Lower leg skin (tissue), 4 donors: ENCODE data around the gene NPTN. TPM values are rescaled to one million over a fixed set of nuclear protein-coding genes. Genes with fewer than 3 reads are reported as not detected.

ENCODE experiments used
- DNase-seq, 2 donors: peaks; one replicate each; pipeline ENCODE4 v3.0.0-alpha.2; 2019; ENCODE audit warnings: low spot score in 2 of 2
- H3K4me3 ChIP-seq: fragments of 200-600 bp; sonication (generic); 2 replicates; pipeline ENCODE4 v1.5.1; 2017; ENCODE audit warnings: mild to moderate bottlenecking, low read depth; ENCODE audit not compliant: poor library complexity, severe bottlenecking
- CTCF ChIP-seq, 3 donors: fragments of 450-650 bp; IDR thresholded peaks; one replicate each; pipeline ENCODE4 v1.5.1; 2016; ENCODE audit warnings: antibody characterized with exemption in 3 of 3, mild to moderate bottlenecking in 3 of 3, moderate library complexity in 2 of 3
- POLR2A ChIP-seq, 2 donors: fragments of 450-650 bp; IDR thresholded peaks; one replicate each; pipeline ENCODE4 v1.6.1; 2016 to 2017; ENCODE audit warnings: antibody characterized with exemption in 2 of 2, mild to moderate bottlenecking in 1 of 2, moderate library complexity in 1 of 2
- WGBS, 2 donors: methylation state at CpG; one replicate each; pipeline ENCODE4 v1.1.5; 2018; 5-methylcytosine and 5-hydroxymethylcytosine counted together
- intact Hi-C: fragments of 100-400 bp; cut with DNase I; formaldehyde crosslinking; loops from one replicate; pipeline ENCODE4 v1.15.0; 2023; ENCODE audit warnings: low total_unique reads
- total RNA-seq, 4 donors: library from RNA; depleted of rRNA; stranded (reverse); fragments of >200 nt; gene quantifications; one replicate each; pipeline ENCODE4 v1.1.0, GENCODE V29; 2016

NPTN gene
- total RNA-seq, 4 donors from 2014 or later: 124 to 181 (median 150) TPM

DNA sequence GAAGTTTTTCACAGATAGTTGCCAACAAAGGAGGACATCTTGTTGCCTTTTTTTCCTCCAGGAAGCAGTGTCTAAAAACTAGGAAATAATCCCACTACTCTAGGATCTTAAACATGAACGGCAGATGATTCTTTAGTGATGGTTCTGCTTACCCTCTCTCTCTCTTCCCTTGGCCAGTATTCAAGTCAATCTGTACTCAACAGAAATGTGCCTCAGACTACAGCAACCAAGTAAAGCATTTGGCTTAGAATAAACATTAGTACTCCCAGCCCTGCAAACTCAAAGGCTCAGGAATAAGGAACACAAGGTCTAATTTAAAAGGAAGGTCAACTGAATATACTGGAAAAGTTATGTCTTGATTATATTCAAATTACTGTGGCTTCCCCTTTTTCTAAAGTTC is 8.7 kb downstream of the NPTN start:
- WGBS, 2 donors: 11 to 21% methylated on average over 1 of the region's 1 CpG

DNA sequence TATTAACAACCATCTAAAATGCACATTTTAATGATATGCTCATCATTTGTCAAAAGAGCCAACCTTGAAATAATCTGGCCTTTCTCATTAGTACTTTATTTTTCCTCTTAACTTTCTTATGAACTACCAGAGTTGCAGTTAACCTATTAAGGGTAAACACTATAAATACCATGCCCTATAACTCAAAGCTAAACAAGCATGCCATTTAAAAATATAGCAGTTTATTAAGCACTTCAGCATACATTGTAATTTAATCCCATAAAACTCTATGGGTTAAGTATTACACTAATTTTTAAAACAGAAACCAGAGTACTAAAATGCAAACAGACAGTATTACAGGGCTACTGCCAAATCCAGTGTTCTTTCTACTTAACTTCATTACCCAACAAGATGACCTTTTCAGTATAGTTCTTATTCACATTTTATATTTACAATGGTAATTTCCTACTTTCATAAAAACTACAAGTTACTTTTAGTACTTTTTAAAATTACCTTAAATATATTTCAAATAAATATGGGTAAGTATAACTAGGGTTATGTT is 11.8 kb downstream of the NPTN start:
- no peak for DNase-seq
- H3K4me3 ChIP-seq: no peak overlapping the region
- no peak for TF ChIP-seq POLR2A (IDR thresholded peaks at IDR 0.05)
- TF ChIP-seq CTCF (IDR thresholded peaks at IDR 0.05): no peak
- intact Hi-C loops: no loop called here

More for the DNA sequence above, 8.7 kb downstream of the NPTN start:
- intact Hi-C loops: no loop called here
- no peak for DNase-seq
- H3K4me3 ChIP-seq: no peak overlapping the region
- no peak for TF ChIP-seq POLR2A (IDR thresholded peaks at IDR 0.05)

DNA sequence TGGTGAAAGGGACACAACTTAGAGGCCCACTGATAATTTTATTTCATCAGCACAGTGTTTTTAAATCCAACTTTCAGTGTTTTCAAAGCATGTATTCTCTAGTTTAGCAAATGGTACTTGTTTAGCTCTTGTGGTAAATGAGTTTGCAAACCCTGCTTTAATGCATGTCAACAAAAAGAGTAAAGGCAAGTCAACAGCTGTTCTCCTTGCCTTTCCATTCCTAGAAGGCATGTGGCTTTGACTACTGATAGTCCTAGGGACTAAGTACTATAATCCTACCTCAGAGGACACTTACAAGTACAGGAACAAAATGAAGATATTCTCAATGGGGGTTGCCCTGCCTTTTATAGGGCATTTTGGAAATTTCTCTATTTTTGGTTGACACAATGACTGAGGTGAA is 13.1 kb downstream of the NPTN start:
- TF ChIP-seq CTCF (IDR thresholded peaks at IDR 0.05) (no peak), POLR2A (IDR thresholded peaks at IDR 0.05) (no peak)
- H3K4me3 ChIP-seq: no peak overlapping the region
- no peak for DNase-seq
- intact Hi-C loops: no loop called here

DNA sequence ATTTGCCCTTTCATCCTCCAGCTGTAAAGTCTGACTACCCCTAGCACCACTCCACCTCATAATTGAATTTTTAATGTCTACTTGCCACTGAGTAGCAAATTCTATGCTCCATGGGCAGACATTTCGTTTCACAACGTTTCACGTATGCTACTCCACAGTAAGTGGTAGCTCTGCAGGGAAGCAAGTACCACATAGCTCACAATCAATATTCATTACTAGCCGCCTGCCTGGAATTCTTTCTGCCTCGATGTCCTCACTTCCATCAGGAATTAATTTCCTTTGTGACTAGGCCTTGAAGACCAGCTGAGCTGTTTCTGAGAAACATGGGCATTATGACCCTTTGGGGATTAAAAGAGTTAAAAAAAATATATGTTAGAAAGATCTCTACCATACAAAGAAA is 15.3 kb downstream of the NPTN start:
- no peak for DNase-seq
- H3K4me3 ChIP-seq: no peak overlapping the region
- intact Hi-C loops: no loop called here
- TF ChIP-seq CTCF (IDR thresholded peaks at IDR 0.05): no peak
- TF ChIP-seq POLR2A (IDR thresholded peaks at IDR 0.05): no peak
- 74 to 84% methylated on average over 5 of the region's 5 CpGs for WGBS, 2 donors

DNA sequence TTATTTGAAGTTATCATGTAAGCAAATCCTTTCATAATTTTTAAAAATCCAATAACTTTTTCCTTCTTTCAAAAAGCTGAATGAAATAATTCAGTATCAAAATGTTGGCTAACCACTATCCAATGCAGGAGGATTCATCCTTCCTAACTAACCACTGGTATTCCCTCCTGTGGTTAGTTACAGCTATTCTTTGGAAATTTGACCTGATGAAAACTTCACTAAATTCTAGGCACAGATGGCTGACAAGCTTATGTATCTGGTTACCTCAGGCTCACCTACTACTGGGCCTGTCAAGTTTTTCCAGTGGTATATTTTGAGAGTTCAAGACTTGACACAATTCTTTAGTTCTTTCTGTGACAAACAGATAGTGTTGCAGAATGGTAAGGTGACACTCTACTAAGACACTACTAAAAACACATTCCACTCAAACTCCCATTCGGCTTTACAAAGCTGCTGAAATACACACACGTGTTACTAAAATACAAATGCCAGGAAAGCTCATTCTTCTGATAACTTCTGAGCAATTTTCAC is 15.8 kb downstream of the NPTN start:
- TF ChIP-seq POLR2A (IDR thresholded peaks at IDR 0.05) (no peak), CTCF (IDR thresholded peaks at IDR 0.05) (no peak)
- 96 to 97% methylated on average over 2 of the region's 2 CpGs for WGBS, 2 donors
- no peak for DNase-seq

GRCh38 chr15:73608941-73609340 is 24.2 kb downstream of the NPTN start:
- 59% methylated on average over 2 of the region's 2 CpGs for WGBS, 2 donors
- DNase-seq: no peak
- TF ChIP-seq CTCF (IDR thresholded peaks at IDR 0.05) (no peak), POLR2A (IDR thresholded peaks at IDR 0.05) (no peak)
- no peak overlapping the region for H3K4me3 ChIP-seq
- intact Hi-C loops: no loop called here

More for the DNA sequence above, 15.8 kb downstream of the NPTN start:
- H3K4me3 ChIP-seq: no peak overlapping the region
- intact Hi-C loops: no loop called here
